Neuronal stem cell (in vitro differentiated cells): ENCODE measurements around the gene ACSS1.

Experiments used
- DNase-seq: peaks from one replicate; pipeline ENCODE4 v3.0.0-alpha.2; 2013; ENCODE audit warnings: low spot score
- H2AFZ ChIP-seq: one replicate; pipeline ENCODE4 v1.6.1; 2013; ENCODE audit warnings: mild to moderate bottlenecking, low read length, inconsistent platforms
- H2AK5ac ChIP-seq: 2 replicates; pipeline ENCODE4 v1.6.1; 2013; ENCODE audit warnings: low read depth, mild to moderate bottlenecking, inconsistent platforms, low read length, moderate library complexity, mixed read lengths
- H2BK120ac ChIP-seq: 2 replicates; pipeline ENCODE4 v1.6.1; 2013; ENCODE audit warnings: low read depth, mild to moderate bottlenecking, inconsistent platforms, low read length, moderate library complexity, mixed read lengths
- H2BK12ac ChIP-seq: one replicate; pipeline ENCODE4 v1.6.1; 2013; ENCODE audit warnings: low read length, inconsistent platforms
- H2BK15ac ChIP-seq: 2 replicates; pipeline ENCODE4 v1.6.1; 2013; ENCODE audit warnings: mild to moderate bottlenecking, low read length, inconsistent platforms, mixed read lengths
- H2BK5ac ChIP-seq: one replicate; pipeline ENCODE4 v1.6.1; 2013; ENCODE audit warnings: inconsistent platforms, mild to moderate bottlenecking, low read length, moderate library complexity
- H3K14ac ChIP-seq: one replicate; pipeline ENCODE4 v1.6.1; 2013; ENCODE audit warnings: low read length, inconsistent platforms
- H3K18ac ChIP-seq: 2 replicates; pipeline ENCODE4 v1.6.1; 2013; ENCODE audit warnings: low read length, inconsistent platforms
- H3K23ac ChIP-seq: 2 replicates; pipeline ENCODE4 v1.6.1; 2013; ENCODE audit warnings: low read depth, mild to moderate bottlenecking, mixed read lengths, low read length, inconsistent platforms; ENCODE audit not compliant: poor library complexity
- H3K27ac ChIP-seq: replicated peaks from 3 replicates; pipeline ENCODE4 v1.5.1; 2013; ENCODE audit warnings: low read length, inconsistent platforms
- H3K27me3 ChIP-seq, 3 experiments: 2 replicates each; pipeline ENCODE4 v1.6.1; 2013; ENCODE audit warnings: low read length in 3 of 3, mild to moderate bottlenecking in 2 of 3, inconsistent platforms in 1 of 3, low read depth in 1 of 3, mixed read lengths in 1 of 3, moderate library complexity in 1 of 3; ENCODE audit not compliant: control insufficient read depth in 3 of 3, insufficient read depth in 3 of 3
- H3K36me3 ChIP-seq, 2 donors: replicated peaks in 1 of 2; 2 replicates each; pipeline ENCODE4 v1.6.1; 2013; ENCODE audit warnings: low read length in 2 of 2; ENCODE audit not compliant: control insufficient read depth in 2 of 2, insufficient read depth in 2 of 2
- H3K4ac ChIP-seq: 2 replicates; pipeline ENCODE4 v1.6.1; 2013; ENCODE audit warnings: inconsistent platforms, mild to moderate bottlenecking, low read length, moderate library complexity
- H3K4me1 ChIP-seq, 2 donors: 1 replicate in 1 of 2; 2 replicates in 1 of 2; pipeline ENCODE4 v1.6.1; 2013; ENCODE audit warnings: low read length in 2 of 2, low read depth in 1 of 2; ENCODE audit not compliant: control insufficient read depth in 2 of 2, insufficient read depth in 1 of 2
- H3K4me2 ChIP-seq: one replicate; pipeline ENCODE4 v1.6.1; 2013; ENCODE audit warnings: mild to moderate bottlenecking, low read length, inconsistent platforms; ENCODE audit not compliant: insufficient read depth, poor library complexity, severe bottlenecking
- H3K4me3 ChIP-seq, 2 donors: 2 replicates each; pipeline ENCODE4 v1.5.1; 2013; ENCODE audit warnings: low read length in 2 of 2, mild to moderate bottlenecking in 2 of 2, inconsistent platforms in 1 of 2, moderate library complexity in 1 of 2
- H3K79me1 ChIP-seq: one replicate; pipeline ENCODE4 v1.6.1; 2013; ENCODE audit warnings: low read depth, mild to moderate bottlenecking, inconsistent platforms, low read length, moderate library complexity
- H3K9ac ChIP-seq: one replicate; pipeline ENCODE4 v1.6.1; 2013; ENCODE audit warnings: mild to moderate bottlenecking, low read depth, low read length, inconsistent platforms; ENCODE audit not compliant: poor library complexity
- H3K9me3 ChIP-seq, 2 donors: replicated peaks in 1 of 2; 2 replicates each; pipeline versions ENCODE3 to v1.6.1; 2013; ENCODE audit warnings: low read length in 2 of 2, mild to moderate bottlenecking in 2 of 2, inconsistent platforms in 1 of 2, low read depth in 1 of 2, mixed read lengths in 1 of 2, moderate library complexity in 1 of 2; ENCODE audit not compliant: control insufficient read depth in 2 of 2, insufficient read depth in 1 of 2
- H4K8ac ChIP-seq: one replicate; pipeline ENCODE4 v1.6.1; 2013; ENCODE audit warnings: low read depth, mild to moderate bottlenecking, inconsistent platforms, low read length, moderate library complexity
- H4K91ac ChIP-seq: one replicate; pipeline ENCODE4 v1.6.1; 2013; ENCODE audit warnings: low read length, low read depth, mild to moderate bottlenecking, inconsistent platforms; ENCODE audit not compliant: poor library complexity
- WGBS, 2 donors: extraction: QIAGEN DNeasy Blood & Tissue Kit; methylation state at CpG; one replicate each; pipeline ENCODE4 v1.1.7; 2013; ENCODE audit warnings: missing lambda C conversion rate in 2 of 2, mixed read lengths in 1 of 2; ENCODE audit not compliant: insufficient read length in 2 of 2, insufficient replicate concordance in 1 of 2; ENCODE audit errors: extremely low coverage in 2 of 2; 5-methylcytosine and 5-hydroxymethylcytosine counted together

The ACSS1 gene

GRCh38 chr20:25083773-25084625 lies 26.1 kb upstream of the ACSS1 start:
- no peak overlapping the region for H3K4ac ChIP-seq
- H2BK15ac ChIP-seq = peak overlapping the region; percentile 25
- H3K23ac ChIP-seq = no peak overlapping the region
- H3K9me3 ChIP-seq = peaks cover 1 to 5% of the 10 kb centered on the region in 2 donors
- no peak overlapping the region for H4K91ac ChIP-seq
- peak overlapping the region; percentile 79 for H2AFZ ChIP-seq
- H3K27ac ChIP-seq = no peak overlapping the region
- H3K27me3 ChIP-seq = peaks cover 27 to 88% (median 72%) of the 10 kb centered on the region in 3 experiments
- H3K36me3 ChIP-seq = no peaks in the 10 kb centered on the region
- no CpG with 5 or more reads among the region's 54 CpGs for WGBS, 2 donors
- peaks cover 15% of the 10 kb centered on the region in 2 donors for H3K4me1 ChIP-seq
- H3K4me3 ChIP-seq = peak overlapping the region in 1 of 2 donors; percentile 13
- no peak overlapping the region for H2AK5ac ChIP-seq
- peak overlapping the region; percentile 18 for H3K9ac ChIP-seq
- H3K14ac ChIP-seq = no peak overlapping the region
- H2BK120ac ChIP-seq = no peak overlapping the region
- H3K4me2 ChIP-seq = peak overlapping the region; percentile 47
- H2BK5ac ChIP-seq = no peak overlapping the region
- no peaks in the 10 kb centered on the region for H3K79me1 ChIP-seq
- DNase-seq = no peak
- H3K18ac ChIP-seq = peak overlapping the region; percentile 77
- H4K8ac ChIP-seq = no peak overlapping the region
- H2BK12ac ChIP-seq = no peak overlapping the region

- no peak overlapping the region for H3K23ac ChIP-seq
- no peak overlapping the region for H2AK5ac ChIP-seq
- H3K27ac ChIP-seq = no peak overlapping the region
- no peak overlapping the region for H4K8ac ChIP-seq
- H3K9me3 ChIP-seq = peaks cover 1 to 5% of the 10 kb centered on the region in 2 donors
- H3K14ac ChIP-seq = no peak overlapping the region
- no peak overlapping the region for H4K91ac ChIP-seq
- no peak overlapping the region for H2BK5ac ChIP-seq
- no peak overlapping the region for H2BK120ac ChIP-seq
- no CpG with 5 or more reads among the region's 44 CpGs for WGBS, 2 donors
- no peak overlapping the region for H3K9ac ChIP-seq
- no peak overlapping the region for H2BK12ac ChIP-seq
- no peaks in the 10 kb centered on the region for H3K36me3 ChIP-seq
- peak overlapping the region; percentile 3 to 66 for H3K4me3 ChIP-seq
- H2BK15ac ChIP-seq = no peak overlapping the region
- peak overlapping the region; percentile 33 for H3K18ac ChIP-seq
- peaks cover 15% of the 10 kb centered on the region in 2 donors for H3K4me1 ChIP-seq
- DNase-seq = no peak
- H3K4me2 ChIP-seq = peak overlapping the region; percentile 46
- peak overlapping the region; percentile 79 for H2AFZ ChIP-seq
- H3K4ac ChIP-seq = no peak overlapping the region
- peaks cover 27 to 93% (median 77%) of the 10 kb centered on the region in 3 experiments for H3K27me3 ChIP-seq
- H3K79me1 ChIP-seq = no peaks in the 10 kb centered on the region
These were observed 25.3 kb upstream of the ACSS1 start for GRCh38 chr20:25083141-25083772.

DNA sequence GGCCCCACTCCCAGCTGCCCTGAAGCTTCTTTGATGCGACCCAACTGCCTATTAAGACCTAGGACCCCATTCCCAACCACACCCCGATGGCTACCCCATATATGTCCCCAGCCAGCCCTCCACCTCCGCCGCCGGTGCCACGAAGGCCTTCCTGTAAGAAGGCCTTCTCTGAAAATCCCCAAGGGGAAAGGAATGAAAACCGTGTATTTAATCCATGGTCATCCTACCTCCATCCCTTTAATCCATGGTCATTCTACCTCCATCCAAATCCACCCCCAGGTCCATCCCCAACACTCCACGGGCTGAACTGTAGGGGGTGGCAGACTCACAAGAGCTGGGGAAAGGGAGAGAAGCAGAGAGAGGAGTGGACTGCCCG lies 24.5 kb upstream of the ACSS1 start:
- H3K4ac ChIP-seq = no peak overlapping the region

More for the DNA sequence above, 24.5 kb upstream of the ACSS1 start:
- Histone ChIP-seq H3K4me3 (no peak overlapping the region), H3K9ac (no peak overlapping the region), H3K27ac (no peak overlapping the region), H2BK15ac (no peak overlapping the region), H3K23ac (no peak overlapping the region), H3K18ac (no peak overlapping the region), H2AFZ (no peak overlapping the region), H3K14ac (no peak overlapping the region), H2AK5ac (no peak overlapping the region), H3K36me3 (no peaks in the 10 kb centered on the region), H3K9me3 (peaks cover 1 to 5% of the 10 kb centered on the region in 2 donors), H2BK5ac (no peak overlapping the region), H3K79me1 (no peaks in the 10 kb centered on the region), H3K27me3 (peaks cover 27 to 97% (median 81%) of the 10 kb centered on the region in 3 experiments), H4K91ac (no peak overlapping the region), H3K4me2 (no peak overlapping the region), H2BK120ac (no peak overlapping the region), H3K4me1 (peaks cover 15% of the 10 kb centered on the region in 2 donors), H2BK12ac (no peak overlapping the region), H4K8ac (no peak overlapping the region)
- no CpG with 5 or more reads among the region's 9 CpGs for WGBS, 2 donors
- no peak for DNase-seq
